Adrenal gland (tissue), 5 donors: ENCODE measurements around the gene NXPE3.

ENCODE experiments used
- CTCF ChIP-seq, 6 experiments: fragments of 450-650 bp in 4 of 6; fragments of 200-600 bp in 2 of 6; sonication (generic) in 1 of 6; IDR thresholded peaks; 1 replicate in 5 of 6; 2 replicates in 1 of 6; pipeline versions ENCODE4 v1.5.1 to v1.8.0; 2016 to 2021; ENCODE audit warnings: antibody characterized with exemption in 6 of 6, mild to moderate bottlenecking in 2 of 6, moderate library complexity in 1 of 6
- POLR2A ChIP-seq, 2 donors: fragments of 450-650 bp; IDR thresholded peaks; one replicate each; pipeline ENCODE4 v1.6.1; 2017; ENCODE audit warnings: antibody characterized with exemption in 2 of 2, mild to moderate bottlenecking in 2 of 2, moderate library complexity in 1 of 2
- donor health status: DM: no; HTN: no; CAD: no.

DNA sequence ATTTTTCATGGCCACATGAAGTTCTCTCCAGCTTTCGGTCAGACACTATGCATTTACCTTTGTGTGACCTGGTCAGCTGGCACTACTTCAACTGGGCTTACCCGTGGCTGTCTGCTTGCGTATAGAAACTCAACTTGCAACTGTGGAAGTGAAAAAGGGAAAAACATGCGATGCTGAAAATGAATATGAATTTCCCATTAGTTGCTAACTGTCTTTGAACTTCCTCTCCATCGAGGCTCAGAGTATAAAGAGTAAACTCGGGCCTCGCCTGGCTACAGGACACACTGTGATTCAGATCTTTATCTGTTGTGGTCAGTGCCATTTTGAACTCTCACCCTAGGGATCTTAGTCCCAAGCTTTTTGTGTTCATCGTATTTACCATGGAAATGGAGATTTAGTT lies 97.1 kb downstream of the NXPE3 start:
- no peak for TF ChIP-seq CTCF (IDR thresholded peaks at IDR 0.05)
- no peak for TF ChIP-seq POLR2A (IDR thresholded peaks at IDR 0.05)
